Nephron progenitor cell (in vitro differentiated cells): Measurements from ENCODE around the gene PEMT.
A peak's percentile ranks its signal among the peaks of the same experiment; 100 is the strongest.

Experiments
- DNase-seq: peaks from one replicate; pipeline ENCODE4 v3.0.0; 2021
- H3K27ac Mint-ChIP-seq: 2 replicates; pipeline ENCODE4 v1.8.0; 2021; ENCODE audit warnings: mild to moderate bottlenecking, moderate library complexity, mixed read lengths
- H3K27me3 Mint-ChIP-seq: 2 replicates; pipeline ENCODE4 v1.8.0; 2021; ENCODE audit warnings: mild to moderate bottlenecking, low read depth, mixed read lengths; ENCODE audit not compliant: poor library complexity
- H3K36me3 Mint-ChIP-seq: 2 replicates; pipeline ENCODE4 v1.8.0; 2021; ENCODE audit warnings: low read depth, mixed read lengths
- H3K4me1 Mint-ChIP-seq: 2 replicates; pipeline ENCODE4 v1.8.0; 2021; ENCODE audit warnings: mixed read lengths
- H3K4me3 Mint-ChIP-seq: 2 replicates; pipeline ENCODE4 v1.8.0; 2021; ENCODE audit warnings: mild to moderate bottlenecking, moderate library complexity, mixed read lengths
- H3K9me3 Mint-ChIP-seq: 2 replicates; pipeline ENCODE4 v1.8.0; 2021; ENCODE audit warnings: mild to moderate bottlenecking, moderate library complexity, mixed read lengths
- TF ChIP-seq, protein P1 (sequence below): fragments of 200-600 bp; sonication (generic); IDR thresholded peaks from 2 replicates; pipeline ENCODE4 v1.5.0; 2021; ENCODE audit warnings: antibody characterized with exemption

The PEMT gene

DNA sequence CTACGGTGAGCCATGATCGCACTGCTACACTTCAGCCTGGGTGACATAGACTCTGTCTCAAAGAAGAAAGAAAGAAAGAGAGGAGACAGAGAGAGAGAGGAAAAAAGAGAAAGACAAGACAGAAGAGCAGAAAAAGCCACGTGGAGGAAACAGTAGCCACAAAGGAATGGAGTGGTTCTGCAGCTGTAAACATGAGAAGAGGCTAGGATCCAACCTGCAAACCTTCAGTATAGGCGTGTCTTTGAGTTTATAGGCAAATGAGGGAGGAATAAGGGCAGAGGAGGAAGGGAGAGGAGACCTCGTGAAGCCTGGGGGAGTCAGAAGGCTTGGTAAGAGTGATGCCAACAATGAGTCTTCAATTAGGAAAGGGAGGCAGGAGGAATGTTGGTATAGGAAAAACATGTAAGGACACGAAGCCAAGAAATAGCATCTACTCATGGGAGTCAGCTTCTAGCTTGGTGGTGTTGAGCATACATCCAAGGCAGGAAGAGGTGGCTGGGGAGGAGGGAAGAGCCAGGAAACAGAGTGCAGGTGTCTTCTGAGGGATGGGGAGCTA lies 110.8 kb downstream of the PEMT start:
- H3K27ac Mint-ChIP-seq: peak overlapping the region; percentile 87

DNA sequence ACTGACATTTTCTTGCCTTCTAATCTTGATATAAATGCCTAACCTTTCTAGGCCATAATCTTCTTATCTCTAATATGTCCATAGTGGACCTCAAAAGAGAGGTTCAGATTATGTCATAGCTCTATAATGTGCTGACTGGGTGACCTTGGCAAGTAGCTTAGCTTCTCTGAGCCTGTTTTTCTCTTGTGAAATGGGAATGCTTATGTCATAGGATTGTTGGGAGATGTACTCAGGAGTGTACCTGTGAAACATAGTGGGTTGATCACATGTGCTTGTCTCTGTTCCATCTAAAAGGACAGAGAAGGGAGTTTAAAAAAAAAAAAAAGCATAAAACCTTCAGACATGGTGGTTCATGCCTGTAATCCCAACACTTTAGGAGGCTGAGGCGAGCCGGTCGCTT lies 112.3 kb downstream of the PEMT start:
- peaks cover 11% of the 10 kb centered on the region for H3K36me3 Mint-ChIP-seq

More for the DNA sequence above, 110.8 kb downstream of the PEMT start:
- H3K4me1 Mint-ChIP-seq: peaks cover 31% of the 10 kb centered on the region
- peaks cover 24% of the 10 kb centered on the region for H3K36me3 Mint-ChIP-seq
- no peak overlapping the region for H3K4me3 Mint-ChIP-seq
- no peak for DNase-seq
- TF ChIP-seq, protein P1, sequence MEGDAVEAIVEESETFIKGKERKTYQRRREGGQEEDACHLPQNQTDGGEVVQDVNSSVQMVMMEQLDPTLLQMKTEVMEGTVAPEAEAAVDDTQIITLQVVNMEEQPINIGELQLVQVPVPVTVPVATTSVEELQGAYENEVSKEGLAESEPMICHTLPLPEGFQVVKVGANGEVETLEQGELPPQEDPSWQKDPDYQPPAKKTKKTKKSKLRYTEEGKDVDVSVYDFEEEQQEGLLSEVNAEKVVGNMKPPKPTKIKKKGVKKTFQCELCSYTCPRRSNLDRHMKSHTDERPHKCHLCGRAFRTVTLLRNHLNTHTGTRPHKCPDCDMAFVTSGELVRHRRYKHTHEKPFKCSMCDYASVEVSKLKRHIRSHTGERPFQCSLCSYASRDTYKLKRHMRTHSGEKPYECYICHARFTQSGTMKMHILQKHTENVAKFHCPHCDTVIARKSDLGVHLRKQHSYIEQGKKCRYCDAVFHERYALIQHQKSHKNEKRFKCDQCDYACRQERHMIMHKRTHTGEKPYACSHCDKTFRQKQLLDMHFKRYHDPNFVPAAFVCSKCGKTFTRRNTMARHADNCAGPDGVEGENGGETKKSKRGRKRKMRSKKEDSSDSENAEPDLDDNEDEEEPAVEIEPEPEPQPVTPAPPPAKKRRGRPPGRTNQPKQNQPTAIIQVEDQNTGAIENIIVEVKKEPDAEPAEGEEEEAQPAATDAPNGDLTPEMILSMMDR: no peak
- H3K27me3 Mint-ChIP-seq: peaks cover 2% of the 10 kb centered on the region
- peaks cover 6% of the 10 kb centered on the region for H3K9me3 Mint-ChIP-seq

GRCh38 chr17:17476865-17477467 lies 114.5 kb downstream of the PEMT start, which contains the start of gene MED9:
TSS of gene MED9 (plus strand) at chr17:17477000. CDS start at chr17:17477042, 42 bp downstream.
- peak within 1 kb of the TSS; percentile 96 for H3K4me3 Mint-ChIP-seq
- peaks cover 31% of the 10 kb centered on the region for H3K4me1 Mint-ChIP-seq
- H3K27ac Mint-ChIP-seq: peak within 1 kb of the TSS; percentile 97
- TF ChIP-seq, protein P1: no peak
- H3K9me3 Mint-ChIP-seq: no peaks in the 10 kb centered on the region
- DNase-seq: peak; percentile 96
- peaks cover 31% of the 10 kb centered on the region for H3K27me3 Mint-ChIP-seq
- no peaks in the 10 kb centered on the region for H3K36me3 Mint-ChIP-seq

More for the DNA sequence above, 112.3 kb downstream of the PEMT start:
- no peak for DNase-seq
- Mint-ChIP-seq H3K27me3 (peaks cover 15% of the 10 kb centered on the region), H3K4me1 (peaks cover 31% of the 10 kb centered on the region), H3K27ac (no peak overlapping the region), H3K4me3 (no peak overlapping the region), H3K9me3 (no peaks in the 10 kb centered on the region)
- TF ChIP-seq, protein P1: no peak

DNA sequence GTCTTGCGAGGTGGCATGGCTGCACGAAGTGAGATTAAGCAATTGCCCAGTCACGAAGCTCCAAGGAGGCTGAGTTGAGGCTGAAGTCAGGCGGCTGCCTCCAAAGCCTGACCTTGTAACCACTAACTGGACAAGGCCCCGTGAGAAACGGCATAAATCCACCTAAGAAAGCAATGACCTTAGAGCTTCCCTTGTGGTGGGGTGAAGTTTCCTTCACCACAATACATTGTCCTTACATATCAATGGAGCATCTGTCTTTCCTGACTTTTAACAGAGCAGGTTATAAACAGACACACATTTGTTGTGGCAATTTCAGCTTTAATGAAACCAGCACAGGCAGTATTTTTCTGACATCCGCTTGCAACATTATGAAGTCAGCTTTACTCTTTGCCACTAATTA lies 117.2 kb downstream of the PEMT start:
- H3K27me3 Mint-ChIP-seq: peaks cover 53% of the 10 kb centered on the region
- no peaks in the 10 kb centered on the region for H3K9me3 Mint-ChIP-seq
- no peak overlapping the region for H3K27ac Mint-ChIP-seq
- no peak overlapping the region for H3K4me3 Mint-ChIP-seq
- H3K4me1 Mint-ChIP-seq: peaks cover 27% of the 10 kb centered on the region
- TF ChIP-seq, protein P1: no peak
- H3K36me3 Mint-ChIP-seq: no peaks in the 10 kb centered on the region
- DNase-seq: no peak

GRCh38 chr17:17472333-17472920 lies 119.1 kb downstream of the PEMT start:
- Mint-ChIP-seq H3K4me1 (peaks cover 18% of the 10 kb centered on the region), H3K27ac (peak overlapping the region; percentile 2), H3K4me3 (no peak overlapping the region), H3K9me3 (no peaks in the 10 kb centered on the region), H3K27me3 (peaks cover 62% of the 10 kb centered on the region), H3K36me3 (no peaks in the 10 kb centered on the region)
- DNase-seq: no peak
- TF ChIP-seq, protein P1: no peak
